Gastrocnemius medialis (tissue), 4 donors: ENCODE measurements around the gene DDX27. TPM values are rescaled to one million over a fixed set of nuclear protein-coding genes. Genes with fewer than 3 reads are reported as not detected.

ENCODE experiments used
- ATAC-seq, 2 donors: fragments of 150-250 bp; one replicate each; pipeline ENCODE4 v1.9.1; 2016
- DNase-seq, 2 donors: peaks; one replicate each; pipeline ENCODE4 v3.0.0-alpha.2; 2019
- H3K27ac ChIP-seq, 4 donors: fragments of 200-600 bp; sonication (generic); 1 replicate in 1 of 4; 2 replicates in 3 of 4; pipeline ENCODE4 v1.5.1; 2016 to 2018; ENCODE audit warnings: mild to moderate bottlenecking in 2 of 4, moderate library complexity in 1 of 4
- H3K27me3 ChIP-seq, 3 donors: fragments of 200-600 bp; sonication (generic) in 2 of 3; 1 replicate in 1 of 3; 2 replicates in 2 of 3; pipeline versions ENCODE4 v1.5.1 to v1.6.0; 2016 to 2019; ENCODE audit warnings: mild to moderate bottlenecking in 1 of 3, moderate library complexity in 1 of 3
- H3K36me3 ChIP-seq, 2 donors: fragments of 200-600 bp; sonication (generic) in 1 of 2; one replicate each; pipeline ENCODE4 v1.5.1; 2017 to 2018
- H3K4me1 ChIP-seq, 2 donors: fragments of 200-600 bp; sonication (generic) in 1 of 2; one replicate each; pipeline ENCODE4 v1.5.1; 2016 to 2017; ENCODE audit warnings: mild to moderate bottlenecking in 2 of 2
- H3K4me3 ChIP-seq, 4 donors: fragments of 200-600 bp; sonication (generic) in 3 of 4; 1 replicate in 1 of 4; 2 replicates in 3 of 4; pipeline ENCODE4 v1.5.1; 2016 to 2019; ENCODE audit warnings: mild to moderate bottlenecking in 2 of 4
- H3K9me3 ChIP-seq, 3 donors: fragments of 200-600 bp; sonication (generic) in 2 of 3; 1 replicate in 1 of 3; 2 replicates in 2 of 3; pipeline ENCODE4 v1.5.1; 2016 to 2019
- CTCF ChIP-seq, 5 experiments: fragments of 450-650 bp in 3 of 5; fragments of 200-600 bp in 2 of 5; sonication (generic) in 2 of 5; IDR thresholded peaks in 4 of 5; conservative IDR thresholded peaks in 1 of 5; 1 replicate in 4 of 5; 2 replicates in 1 of 5; pipeline ENCODE4 v1.5.1; 2016 to 2019; ENCODE audit warnings: antibody characterized with exemption in 5 of 5, mild to moderate bottlenecking in 3 of 5, moderate library complexity in 3 of 5
- POLR2A ChIP-seq, 2 donors: fragments of 450-650 bp; IDR thresholded peaks; one replicate each; pipeline ENCODE4 v1.6.1; 2017; ENCODE audit warnings: antibody characterized with exemption in 2 of 2, mild to moderate bottlenecking in 2 of 2, moderate library complexity in 2 of 2
- in situ Hi-C, 4 donors: fragments of 200-750 bp; cut with MboI; loops; one replicate each; pipeline versions ENCODE4 v1.15.0 to v1.8.0; 2017; ENCODE audit warnings: low sequenced_read_pairs in 4 of 4
- intact Hi-C: fragments of 100-400 bp; cut with DNase I; formaldehyde crosslinking; loops from one replicate; pipeline ENCODE4 v1.15.1; 2023; ENCODE audit warnings: low total_unique reads
- total RNA-seq, 4 donors: library from RNA; depleted of rRNA; stranded (reverse); fragments of >200 nt; gene quantifications; one replicate each; pipeline versions ENCODE4 v1.1.0 to v1.2.3, GENCODE V29; 2016

Gene DDX27
- total RNA-seq, 4 donors from 2014 or later = 12.6 to 39.7 (median 23.3) TPM

DNA sequence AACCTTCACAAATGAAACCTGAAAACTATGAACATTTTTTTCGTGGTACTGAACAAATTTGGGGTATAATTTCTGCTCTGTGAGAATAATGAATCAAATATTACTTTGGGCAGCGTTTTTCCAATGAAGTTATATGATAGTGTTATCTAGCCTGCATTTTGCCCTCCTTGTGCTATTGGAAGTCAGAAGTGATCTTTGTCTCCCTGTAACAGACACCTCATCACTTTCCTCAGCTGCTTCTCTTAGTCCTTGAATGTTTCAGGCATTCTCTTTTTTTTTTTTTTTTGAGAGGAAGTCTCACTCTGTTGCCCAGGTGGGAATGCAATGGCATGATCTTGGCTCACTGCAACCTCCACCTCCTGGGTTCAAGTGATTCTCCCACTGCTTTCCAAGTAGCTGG, 10.2 kb downstream of the DDX27 start:
- peaks cover 0 to 97% of the 10 kb centered on the region in 2 donors for H3K36me3 ChIP-seq
- DNase-seq (no peak), ATAC-seq (no peak)
- no peaks in the 10 kb centered on the region for H3K9me3 ChIP-seq
- H3K27ac ChIP-seq = no peak overlapping the region
- no peak overlapping the region for H3K4me3 ChIP-seq
- in situ Hi-C loops = no loop called here
- no peaks in the 10 kb centered on the region for H3K4me1 ChIP-seq
- no peak for TF ChIP-seq CTCF (IDR thresholded peaks at IDR 0.05 in 4 of 5, conservative IDR thresholded peaks at IDR 0.05 in 1 of 5)
- TF ChIP-seq POLR2A (IDR thresholded peaks at IDR 0.05) = no peak
- no peaks in the 10 kb centered on the region for H3K27me3 ChIP-seq
- intact Hi-C loops = no loop called here

GRCh38 chr20:49230021-49230420, 10.8 kb downstream of the DDX27 start:
- Histone ChIP-seq H3K4me1 (no peaks in the 10 kb centered on the region), H3K27me3 (no peaks in the 10 kb centered on the region), H3K36me3 (peaks cover 0 to 97% of the 10 kb centered on the region in 2 donors), H3K27ac (no peak overlapping the region), H3K4me3 (no peak overlapping the region), H3K9me3 (no peaks in the 10 kb centered on the region)
- ATAC-seq (no peak), DNase-seq (no peak)
- TF ChIP-seq CTCF (IDR thresholded peaks at IDR 0.05 in 4 of 5, conservative IDR thresholded peaks at IDR 0.05 in 1 of 5) (no peak), POLR2A (IDR thresholded peaks at IDR 0.05) (no peak)
- in situ Hi-C loops (no loop called here), intact Hi-C loops (loop anchor here (5.0 kb wide), 1 partner anchor 42 kb away; no protein-coding TSS in a partner anchor)

GRCh38 chr20:49230561-49231133, 11.4 kb downstream of the DDX27 start:
- in situ Hi-C loops = no loop called here
- Histone ChIP-seq H3K9me3 (no peaks in the 10 kb centered on the region), H3K27me3 (no peaks in the 10 kb centered on the region), H3K4me1 (no peaks in the 10 kb centered on the region), H3K27ac (no peak overlapping the region), H3K4me3 (no peak overlapping the region), H3K36me3 (peaks cover 0 to 97% of the 10 kb centered on the region in 2 donors)
- peak in 1 of 2 donors; percentile 39 for ATAC-seq
- TF ChIP-seq POLR2A (IDR thresholded peaks at IDR 0.05) (no peak), CTCF (IDR thresholded peaks at IDR 0.05 in 4 of 5, conservative IDR thresholded peaks at IDR 0.05 in 1 of 5) (no peak)
- intact Hi-C loops = loop anchor here (5.0 kb wide), 1 partner anchor 42 kb away; no protein-coding TSS in a partner anchor
- peak in 1 of 2 donors; percentile 17 for DNase-seq

DNA sequence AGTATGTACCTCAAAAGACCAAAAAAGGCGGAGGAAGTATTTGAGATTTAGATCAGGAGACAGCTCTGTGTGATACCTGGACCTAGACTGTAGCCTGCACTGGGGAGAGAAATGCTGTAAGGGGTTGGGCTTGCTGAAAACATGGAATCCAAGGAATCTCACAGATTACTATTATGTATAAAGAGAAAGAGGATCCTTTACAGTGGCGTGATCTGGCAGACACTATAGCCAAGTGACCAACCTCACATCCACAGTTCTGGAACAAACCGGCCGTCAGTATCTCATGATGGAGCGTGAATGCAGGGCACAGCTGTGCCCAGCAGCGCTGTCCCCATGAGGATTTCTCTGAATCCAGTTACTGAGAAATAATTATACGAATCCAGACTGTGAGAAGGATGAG, 12.3 kb downstream of the DDX27 start:
- intact Hi-C loops = loop anchor here (5.0 kb wide), 1 partner anchor 41 kb away; no protein-coding TSS in a partner anchor
- Histone ChIP-seq H3K9me3 (no peaks in the 10 kb centered on the region), H3K4me3 (no peak overlapping the region), H3K4me1 (no peaks in the 10 kb centered on the region), H3K27me3 (no peaks in the 10 kb centered on the region), H3K27ac (no peak overlapping the region), H3K36me3 (peaks cover 2 to 97% of the 10 kb centered on the region in 2 donors)
- TF ChIP-seq POLR2A (IDR thresholded peaks at IDR 0.05) (no peak), CTCF (IDR thresholded peaks at IDR 0.05 in 4 of 5, conservative IDR thresholded peaks at IDR 0.05 in 1 of 5) (no peak)
- ATAC-seq (no peak), DNase-seq (no peak)
- in situ Hi-C loops = no loop called here
